Measurements from ENCODE around the gene FTO.

- TF ChIP-seq POLR2AphosphoS5 (IDR thresholded peaks at IDR 0.05; ENCODE audit: low read depth, low read length) (no peak), SIN3A (IDR thresholded peaks at IDR 0.05; ENCODE audit: borderline replicate concordance, insufficient read depth, low read length) (no peak)
Observed at GRCh38 chr16:53654946-53655345, 49.0 kb upstream of the FTO start.

All from PFSK-1 (cell line).